GM19395 (cell line): ENCODE measurements around the gene RNF181.
"Not testable (repeated sequence)": the region's sequence is repeated elsewhere in the genome, so short reads cannot be mapped to it uniquely, and the experiment has no call there.

Experiments used
- ATAC-seq: cut with Tn5 transposase; IDR thresholded peaks from one replicate; pipeline ENCODE4 v1.9.1; 2021; ENCODE audit warnings: mild to moderate bottlenecking, moderate library complexity; ENCODE audit not compliant: unreplicated experiment

Gene RNF181

GRCh38 chr2:85594715-85595300 is 737 bp upstream of the RNF181 start:
- no peak for ATAC-seq

- peak; percentile 1 for ATAC-seq
Measured at GRCh38 chr2:85596026-85596333, 435 bp downstream of the RNF181 start.

GRCh38 chr2:85596486-85597143 is 1.1 kb downstream of the RNF181 start:
- no peak for ATAC-seq

GRCh38 chr2:85597241-85597640 is 1.7 kb downstream of the RNF181 start:
- no peak for ATAC-seq

GRCh38 chr2:85598594-85599340 is 3.2 kb downstream of the RNF181 start:
- ATAC-seq = no peak

- ATAC-seq = no peak
Measured at GRCh38 chr2:85599468-85600234, 4.1 kb downstream of the RNF181 start.

- no peak for ATAC-seq
Measured at GRCh38 chr2:85600235-85600575, 4.7 kb downstream of the RNF181 start.

- no peak for ATAC-seq
Measured at GRCh38 chr2:85600951-85601770, 5.6 kb downstream of the RNF181 start.

- peak; percentile 38 for ATAC-seq
Measured at GRCh38 chr2:85601771-85602475, 6.4 kb downstream of the RNF181 start.

GRCh38 chr2:85602476-85603234 is 7.1 kb downstream of the RNF181 start, which contains the start of gene TMEM150A:
TSS of gene TMEM150A (minus strand) at chr2:85602698. CDS start at chr2:85601948, 750 bp downstream.
- peak; percentile 94 for ATAC-seq

- ATAC-seq = not testable (repeated sequence)
Measured at GRCh38 chr2:85604133-85604444, 8.5 kb downstream of the RNF181 start.

GRCh38 chr2:85604568-85605339 is 9.2 kb downstream of the RNF181 start:
- ATAC-seq = no peak

- no peak for ATAC-seq
Measured at GRCh38 chr2:85605406-85606115, 10.0 kb downstream of the RNF181 start.

- ATAC-seq = no peak
Measured at GRCh38 chr2:85606116-85606455, 10.5 kb downstream of the RNF181 start.

GRCh38 chr2:85607268-85608215 is 12.0 kb downstream of the RNF181 start:
- ATAC-seq = no peak

GRCh38 chr2:85611217-85611704 is 15.7 kb downstream of the RNF181 start:
- no peak for ATAC-seq
